ENCODE measurements around the gene ZYX. TPM values are rescaled to one million over a fixed set of nuclear protein-coding genes. Genes with fewer than 3 reads are reported as not detected.

ZYX gene
- total RNA-seq, 1 experiment from 2014 or later, result 179 TPM

GRCh38 chr7:143360788-143361551 lies 20.2 kb upstream of the ZYX start:
- H3K36me3 Mint-ChIP-seq, result peaks cover 23% of the 10 kb centered on the region
- POLR2A ChIA-PET, result no interaction called here
- H3K4me3 Mint-ChIP-seq, result peak overlapping the region; percentile 75
- peak; percentile 56 for DNase-seq (ENCODE audit: low spot score)
- peaks cover 31% of the 10 kb centered on the region for H3K27me3 Mint-ChIP-seq (ENCODE audit: low read depth)
- H3K27ac Mint-ChIP-seq, result no peak overlapping the region
- ATAC-seq, result peak; percentile 12
- CTCF ChIA-PET, result interaction anchor here (0.6 to 2.1 kb wide), 7 partner anchors 12 to 120 kb away, joined by 3 to 16 read pairs (median 3); partner anchors contain the start of gene CASP2
- no peaks in the 10 kb centered on the region for H3K9me3 Mint-ChIP-seq
- TF ChIP-seq FOXK1 (CRISPR knock-in tag; IDR thresholded peaks at IDR 0.05) (no peak), MXD4 (CRISPR knock-in tag; IDR thresholded peaks at IDR 0.05; ENCODE audit: borderline replicate concordance) (no peak), ESRRA (CRISPR knock-in tag; IDR thresholded peaks at IDR 0.05; ENCODE audit: borderline replicate concordance) (no peak), TEAD1 (CRISPR knock-in tag; IDR thresholded peaks at IDR 0.05) (no peak)
- TF ChIP-seq, protein P1, sequence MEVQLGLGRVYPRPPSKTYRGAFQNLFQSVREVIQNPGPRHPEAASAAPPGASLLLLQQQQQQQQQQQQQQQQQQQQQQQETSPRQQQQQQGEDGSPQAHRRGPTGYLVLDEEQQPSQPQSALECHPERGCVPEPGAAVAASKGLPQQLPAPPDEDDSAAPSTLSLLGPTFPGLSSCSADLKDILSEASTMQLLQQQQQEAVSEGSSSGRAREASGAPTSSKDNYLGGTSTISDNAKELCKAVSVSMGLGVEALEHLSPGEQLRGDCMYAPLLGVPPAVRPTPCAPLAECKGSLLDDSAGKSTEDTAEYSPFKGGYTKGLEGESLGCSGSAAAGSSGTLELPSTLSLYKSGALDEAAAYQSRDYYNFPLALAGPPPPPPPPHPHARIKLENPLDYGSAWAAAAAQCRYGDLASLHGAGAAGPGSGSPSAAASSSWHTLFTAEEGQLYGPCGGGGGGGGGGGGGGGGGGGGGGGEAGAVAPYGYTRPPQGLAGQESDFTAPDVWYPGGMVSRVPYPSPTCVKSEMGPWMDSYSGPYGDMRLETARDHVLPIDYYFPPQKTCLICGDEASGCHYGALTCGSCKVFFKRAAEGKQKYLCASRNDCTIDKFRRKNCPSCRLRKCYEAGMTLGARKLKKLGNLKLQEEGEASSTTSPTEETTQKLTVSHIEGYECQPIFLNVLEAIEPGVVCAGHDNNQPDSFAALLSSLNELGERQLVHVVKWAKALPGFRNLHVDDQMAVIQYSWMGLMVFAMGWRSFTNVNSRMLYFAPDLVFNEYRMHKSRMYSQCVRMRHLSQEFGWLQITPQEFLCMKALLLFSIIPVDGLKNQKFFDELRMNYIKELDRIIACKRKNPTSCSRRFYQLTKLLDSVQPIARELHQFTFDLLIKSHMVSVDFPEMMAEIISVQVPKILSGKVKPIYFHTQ (CRISPR knock-in tag; IDR thresholded peaks at IDR 0.05), result no peak
- H3K4me1 Mint-ChIP-seq, result peaks cover 19% of the 10 kb centered on the region

- Mint-ChIP-seq H3K27me3 (ENCODE audit: low read depth) (peaks cover 34% of the 10 kb centered on the region), H3K36me3 (peaks cover 22% of the 10 kb centered on the region), H3K4me3 (peak overlapping the region; percentile 92), H3K9me3 (no peaks in the 10 kb centered on the region), H3K4me1 (peaks cover 19% of the 10 kb centered on the region), H3K27ac (no peak overlapping the region)
- ChIA-PET POLR2A (no interaction called here), CTCF (interaction anchor here (0.8 to 2.1 kb wide), 6 partner anchors 10 to 23 kb away, joined by 3 to 16 read pairs (median 4); no protein-coding TSS in a partner anchor)
- peak; percentile 47 for DNase-seq (ENCODE audit: low spot score)
- ATAC-seq, result peak; percentile 43
- TF ChIP-seq SP1 (CRISPR knock-in tag; conservative IDR thresholded peaks at IDR 0.05), result peak; percentile 18; the same call in 1 of the 2 replicates
- TF ChIP-seq, protein P2, sequence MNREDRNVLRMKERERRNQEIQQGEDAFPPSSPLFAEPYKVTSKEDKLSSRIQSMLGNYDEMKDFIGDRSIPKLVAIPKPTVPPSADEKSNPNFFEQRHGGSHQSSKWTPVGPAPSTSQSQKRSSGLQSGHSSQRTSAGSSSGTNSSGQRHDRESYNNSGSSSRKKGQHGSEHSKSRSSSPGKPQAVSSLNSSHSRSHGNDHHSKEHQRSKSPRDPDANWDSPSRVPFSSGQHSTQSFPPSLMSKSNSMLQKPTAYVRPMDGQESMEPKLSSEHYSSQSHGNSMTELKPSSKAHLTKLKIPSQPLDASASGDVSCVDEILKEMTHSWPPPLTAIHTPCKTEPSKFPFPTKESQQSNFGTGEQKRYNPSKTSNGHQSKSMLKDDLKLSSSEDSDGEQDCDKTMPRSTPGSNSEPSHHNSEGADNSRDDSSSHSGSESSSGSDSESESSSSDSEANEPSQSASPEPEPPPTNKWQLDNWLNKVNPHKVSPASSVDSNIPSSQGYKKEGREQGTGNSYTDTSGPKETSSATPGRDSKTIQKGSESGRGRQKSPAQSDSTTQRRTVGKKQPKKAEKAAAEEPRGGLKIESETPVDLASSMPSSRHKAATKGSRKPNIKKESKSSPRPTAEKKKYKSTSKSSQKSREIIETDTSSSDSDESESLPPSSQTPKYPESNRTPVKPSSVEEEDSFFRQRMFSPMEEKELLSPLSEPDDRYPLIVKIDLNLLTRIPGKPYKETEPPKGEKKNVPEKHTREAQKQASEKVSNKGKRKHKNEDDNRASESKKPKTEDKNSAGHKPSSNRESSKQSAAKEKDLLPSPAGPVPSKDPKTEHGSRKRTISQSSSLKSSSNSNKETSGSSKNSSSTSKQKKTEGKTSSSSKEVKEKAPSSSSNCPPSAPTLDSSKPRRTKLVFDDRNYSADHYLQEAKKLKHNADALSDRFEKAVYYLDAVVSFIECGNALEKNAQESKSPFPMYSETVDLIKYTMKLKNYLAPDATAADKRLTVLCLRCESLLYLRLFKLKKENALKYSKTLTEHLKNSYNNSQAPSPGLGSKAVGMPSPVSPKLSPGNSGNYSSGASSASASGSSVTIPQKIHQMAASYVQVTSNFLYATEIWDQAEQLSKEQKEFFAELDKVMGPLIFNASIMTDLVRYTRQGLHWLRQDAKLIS (CRISPR knock-in tag; IDR thresholded peaks at IDR 0.05; ENCODE audit: borderline replicate concordance), result no peak
- peak; percentile 51; the same call in 1 of the 2 replicates for TF ChIP-seq FOXK1 (CRISPR knock-in tag; IDR thresholded peaks at IDR 0.05)
- no peak for TF ChIP-seq ZNF423 (CRISPR knock-in tag; IDR thresholded peaks at IDR 0.05)
These were observed 19.5 kb upstream of the ZYX start for GRCh38 chr7:143361552-143362130.

DNA sequence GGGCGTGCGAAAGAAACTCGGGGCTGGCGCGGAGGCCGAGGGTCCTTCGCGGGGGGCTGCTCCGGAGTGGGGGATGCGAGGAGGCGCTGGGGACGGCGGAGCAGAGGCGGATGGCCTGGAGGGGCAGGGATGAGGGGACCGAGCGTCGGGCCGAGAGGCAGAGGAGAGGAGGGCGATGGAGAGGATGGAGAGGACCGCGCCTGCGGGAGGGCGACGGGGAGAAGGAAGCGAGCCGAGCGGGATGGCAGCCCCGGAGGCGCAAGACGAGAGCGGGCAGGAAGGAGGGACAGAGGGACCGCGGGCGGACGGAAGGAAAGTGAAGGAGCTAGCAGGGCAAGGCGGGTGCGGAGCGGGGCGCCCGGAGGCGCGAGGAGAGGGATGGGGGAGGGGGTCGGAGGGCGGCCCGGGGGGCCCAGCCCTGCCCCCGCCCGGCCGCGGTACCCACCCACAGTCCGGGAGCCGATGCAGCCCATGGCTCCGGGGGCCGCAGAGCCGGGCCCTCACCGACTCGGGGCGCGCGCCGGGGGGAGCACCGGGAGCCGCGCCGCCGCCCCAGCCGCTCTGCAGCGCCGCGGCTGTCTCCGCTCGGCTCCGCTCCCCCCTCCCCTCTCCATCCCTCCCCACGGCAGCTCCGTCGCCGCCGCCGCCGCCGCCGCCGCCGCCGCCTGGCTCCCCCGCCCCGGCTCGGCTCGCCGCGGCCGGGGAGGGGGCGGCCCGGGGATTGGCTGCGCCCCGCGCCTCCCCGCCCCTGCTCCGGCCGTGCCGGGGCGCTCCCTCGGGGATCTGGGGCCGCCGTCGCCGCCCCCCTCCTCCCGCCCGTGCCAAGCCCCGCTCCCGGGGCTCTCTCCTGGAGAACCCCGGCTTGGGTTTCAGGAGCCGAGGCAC lies 18.8 kb upstream of the ZYX start, which contains the start of gene FAM131B:
Gene FAM131B, minus strand, starts transcription at position 583 of the 885 bp plus-strand sequence. Its CDS starts 110 bp downstream, at position 473.
- POLR2A ChIA-PET, result interaction anchor here (0.6 kb wide), 1 partner anchor 18 kb away, joined by 3 read pairs; no protein-coding TSS in a partner anchor

More for the DNA sequence above, 18.8 kb upstream of the ZYX start, which contains the start of gene FAM131B:
- H3K36me3 Mint-ChIP-seq, result peaks cover 15% of the 10 kb centered on the region
- CTCF ChIA-PET, result interaction anchor here (0.8 to 1.9 kb wide), 5 partner anchors 10 to 25 kb away, joined by 3 to 7 read pairs (median 6); no protein-coding TSS in a partner anchor
- H3K4me1 Mint-ChIP-seq, result peaks cover 21% of the 10 kb centered on the region
- H3K27ac Mint-ChIP-seq, result no peak within 1 kb of the TSS
- no peaks in the 10 kb centered on the region for H3K9me3 Mint-ChIP-seq
- ATAC-seq (peak; percentile 65), DNase-seq (ENCODE audit: low spot score) (peak; percentile 50)
- TF ChIP-seq NFYB (CRISPR knock-in tag; conservative IDR thresholded peaks at IDR 0.05; ENCODE audit: low read depth) (0 out of 2 replicates have a peak, but pooled peaks have one; percentile 4), EMX1 (CRISPR knock-in tag; IDR thresholded peaks at IDR 0.05) (no peak), NR3C1 (CRISPR knock-in tag; conservative IDR thresholded peaks at IDR 0.05; ENCODE audit: low read depth) (no peak), ZNF317 (CRISPR knock-in tag; IDR thresholded peaks at IDR 0.05; ENCODE audit: borderline replicate concordance, low read depth) (no peak), HMGXB4 (CRISPR knock-in tag; IDR thresholded peaks at IDR 0.05) (peak; percentile 58), FOXK1 (CRISPR knock-in tag; IDR thresholded peaks at IDR 0.05) (no peak), GABPB1 (CRISPR knock-in tag; IDR thresholded peaks at IDR 0.05) (no peak), SMAD3 (CRISPR knock-in tag; IDR thresholded peaks at IDR 0.05; ENCODE audit: borderline replicate concordance) (no peak), MYBL2 (CRISPR knock-in tag; IDR thresholded peaks at IDR 0.05) (no peak)
- TF ChIP-seq, protein P3, sequence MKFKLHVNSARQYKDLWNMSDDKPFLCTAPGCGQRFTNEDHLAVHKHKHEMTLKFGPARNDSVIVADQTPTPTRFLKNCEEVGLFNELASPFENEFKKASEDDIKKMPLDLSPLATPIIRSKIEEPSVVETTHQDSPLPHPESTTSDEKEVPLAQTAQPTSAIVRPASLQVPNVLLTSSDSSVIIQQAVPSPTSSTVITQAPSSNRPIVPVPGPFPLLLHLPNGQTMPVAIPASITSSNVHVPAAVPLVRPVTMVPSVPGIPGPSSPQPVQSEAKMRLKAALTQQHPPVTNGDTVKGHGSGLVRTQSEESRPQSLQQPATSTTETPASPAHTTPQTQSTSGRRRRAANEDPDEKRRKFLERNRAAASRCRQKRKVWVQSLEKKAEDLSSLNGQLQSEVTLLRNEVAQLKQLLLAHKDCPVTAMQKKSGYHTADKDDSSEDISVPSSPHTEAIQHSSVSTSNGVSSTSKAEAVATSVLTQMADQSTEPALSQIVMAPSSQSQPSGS (CRISPR knock-in tag; IDR thresholded peaks at IDR 0.05; ENCODE audit: borderline replicate concordance, low read depth), result no peak
- peaks cover 34% of the 10 kb centered on the region for H3K27me3 Mint-ChIP-seq (ENCODE audit: low read depth)
- peak within 1 kb of the TSS; percentile 92 for H3K4me3 Mint-ChIP-seq

All from WTC11 (cell line).